HEK293T (cell line): Measurements from ENCODE around the gene PLD1.

ENCODE experiments used
- ARNT ChIP-seq: fragments of 450-650 bp; IDR thresholded peaks from 2 replicates; pipeline ENCODE4 v1.6.1; 2017; ENCODE audit warnings: mild to moderate bottlenecking
- FOXM1 ChIP-seq: fragments of 450-650 bp; IDR thresholded peaks from 2 replicates; pipeline ENCODE4 v1.6.1; 2017; ENCODE audit warnings: mild to moderate bottlenecking, borderline replicate concordance

DNA sequence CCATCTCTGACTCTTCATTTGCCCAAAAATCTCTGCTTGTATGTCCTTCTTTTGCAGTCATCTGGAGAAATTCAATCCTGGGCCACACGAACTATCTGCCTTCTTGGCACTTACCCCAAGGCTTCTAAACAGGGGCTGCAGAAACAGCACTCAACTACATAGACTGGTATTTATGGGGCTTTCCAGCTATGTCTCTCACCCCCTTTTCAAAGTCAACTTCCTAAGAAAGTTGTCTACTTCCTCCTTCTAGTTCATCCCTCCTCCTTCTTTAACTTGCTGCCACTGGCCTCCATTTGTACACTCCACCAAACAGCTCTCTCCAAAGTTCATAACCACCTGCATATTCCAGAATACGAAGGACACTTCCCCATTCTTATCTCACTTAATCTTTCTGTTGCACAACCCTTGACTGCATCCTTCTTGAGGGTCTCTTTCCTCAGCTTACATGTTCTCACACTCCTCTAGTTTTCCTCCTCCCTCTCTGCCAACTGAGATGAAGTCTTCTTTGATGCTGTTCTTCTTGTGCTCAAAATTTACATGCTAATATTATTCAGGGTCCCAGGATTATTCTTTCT, 55.2 kb downstream of the PLD1 start:
- no peak for TF ChIP-seq ARNT
- no peak for TF ChIP-seq FOXM1
